SU-DHL-6 (cell line): ENCODE results near the gene HOMER2.

Source experiments
- H2AFZ ChIP-seq: fragments of 200-600 bp; sonication (generic); 2 replicates; pipeline ENCODE4 v1.6.1; 2014; ENCODE audit warnings: low read depth, mild to moderate bottlenecking, moderate library complexity, mixed read lengths, antibody characterized with exemption, low read length; ENCODE audit not compliant: severe bottlenecking
- H3F3A ChIP-seq: fragments of 200-600 bp; shearing (Covaris generic); 2 replicates; pipeline ENCODE4 v1.6.0; 2016; ENCODE audit warnings: antibody characterized with exemption, mild to moderate bottlenecking; ENCODE audit not compliant: insufficient read depth
- H3K27ac ChIP-seq: fragments of 200-600 bp; sonication (generic); 2 replicates; pipeline ENCODE4 v1.5.1; 2016; ENCODE audit warnings: low read depth, mild to moderate bottlenecking, low read length, moderate library complexity, mixed read lengths
- H3K27me3 ChIP-seq: fragments of 200-600 bp; sonication (generic), shearing (Covaris generic); 2 replicates; pipeline ENCODE4 v1.6.0; 2014; ENCODE audit warnings: mild to moderate bottlenecking, low read length
- H3K36me3 ChIP-seq: fragments of 200-600 bp; sonication (generic); 2 replicates; pipeline ENCODE4 v1.6.1; 2014; ENCODE audit warnings: mild to moderate bottlenecking, low read length, mixed read lengths
- H3K4me2 ChIP-seq: fragments of 300-600, 200-600 bp; shearing (Covaris generic), sonication (generic); 2 replicates; pipeline ENCODE4 v1.6.0; 2014; ENCODE audit warnings: low read length, low read depth, mild to moderate bottlenecking; ENCODE audit not compliant: poor library complexity, severe bottlenecking
- H3K4me3 ChIP-seq: fragments of 200-600 bp; sonication (generic); 2 replicates; pipeline ENCODE4 v1.5.1; 2014; ENCODE audit warnings: antibody characterized with exemption, low read length, mild to moderate bottlenecking, mixed read lengths; ENCODE audit not compliant: insufficient read depth, poor library complexity, severe bottlenecking
- H3K79me2 ChIP-seq: fragments of 200-600 bp; sonication (generic); 2 replicates; pipeline ENCODE4 v1.6.1; 2014; ENCODE audit warnings: mild to moderate bottlenecking, low read length, moderate library complexity; ENCODE audit not compliant: insufficient read depth
- H3K9ac ChIP-seq: fragments of 200-600 bp; sonication (generic); 2 replicates; pipeline ENCODE4 v1.7.0; 2014; ENCODE audit warnings: mild to moderate bottlenecking, low read length
- H3K9me2 ChIP-seq: fragments of 200-600 bp; sonication (generic); replicated peaks from 2 replicates; pipeline ENCODE4 v1.6.1; 2014; ENCODE audit warnings: low read length; ENCODE audit not compliant: insufficient read depth
- H3K9me3 ChIP-seq: fragments of 200-600 bp; sonication (generic); 2 replicates; pipeline ENCODE4 v1.6.1; 2014; ENCODE audit warnings: low read length, mixed read lengths; ENCODE audit not compliant: insufficient read depth
- H4K20me1 ChIP-seq: fragments of 200-600 bp; sonication (generic); 2 replicates; pipeline ENCODE4 v1.6.1; 2014; ENCODE audit warnings: low read depth, mild to moderate bottlenecking, antibody characterized with exemption, low read length, moderate library complexity, mixed read lengths
- EZH2phosphoT487 ChIP-seq: fragments of 200-600 bp; sonication (generic), shearing (Covaris generic); conservative IDR thresholded peaks from 2 replicates; pipeline ENCODE4 v1.6.1; 2018; ENCODE audit warnings: mild to moderate bottlenecking, antibody characterized with exemption, low read length, moderate library complexity, mixed read lengths
- TF ChIP-seq, protein P1 (sequence below): fragments of 200-600 bp; sonication (generic); IDR thresholded peaks from one replicate; pipeline ENCODE4 v1.5.1; 2017; ENCODE audit warnings: antibody characterized with exemption, mild to moderate bottlenecking, low read length, moderate library complexity; ENCODE audit not compliant: insufficient read depth, poor library complexity, severe bottlenecking

Gene HOMER2

DNA sequence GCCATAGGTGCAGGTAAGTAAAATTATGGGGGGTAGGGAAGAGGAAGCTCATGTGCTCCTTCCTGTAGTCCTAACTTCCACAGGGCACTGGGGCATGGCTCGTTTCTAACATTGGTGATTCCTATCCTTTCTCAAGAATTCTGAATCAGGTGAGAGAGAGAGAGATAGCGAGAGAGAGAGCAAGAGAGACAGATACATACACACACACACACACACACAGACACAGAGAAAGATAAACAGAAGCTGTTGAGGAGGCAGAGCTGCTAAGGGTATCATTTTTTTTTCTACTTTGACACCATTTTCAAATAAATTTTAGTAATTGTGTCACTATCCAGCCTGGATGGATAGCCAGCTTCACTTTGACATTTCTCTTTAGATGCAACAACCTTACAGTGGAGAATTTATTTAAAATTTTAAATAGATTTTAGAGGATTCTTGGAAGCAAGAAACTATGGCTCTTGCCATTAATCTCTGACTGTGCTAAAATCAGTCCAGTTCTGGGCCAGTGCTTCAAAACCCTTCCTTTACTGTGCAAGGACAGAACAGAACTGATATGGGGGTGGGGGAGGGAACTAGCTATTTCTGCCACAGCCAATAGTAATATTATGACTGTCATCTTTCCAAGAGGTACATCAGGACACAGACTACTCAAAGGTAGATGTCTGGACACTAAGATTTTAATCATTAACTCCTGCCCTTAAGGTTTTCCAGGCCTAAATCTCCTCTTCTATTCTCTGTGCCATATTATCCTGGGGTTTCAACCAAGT, 18.9 kb upstream of the HOMER2 start:
- Histone ChIP-seq H3K9ac (no peak overlapping the region), H3K9me2 (no peaks in the 10 kb centered on the region), H3K4me2 (no peak overlapping the region), H3K4me3 (no peak overlapping the region), H4K20me1 (no peaks in the 10 kb centered on the region), H3K79me2 (no peaks in the 10 kb centered on the region), H2AFZ (no peak overlapping the region), H3K27ac (no peak overlapping the region), H3K36me3 (no peaks in the 10 kb centered on the region), H3K27me3 (no peaks in the 10 kb centered on the region), H3F3A (no peaks in the 10 kb centered on the region), H3K9me3 (no peaks in the 10 kb centered on the region)
- no peak for TF ChIP-seq EZH2phosphoT487
- TF ChIP-seq, protein P1, sequence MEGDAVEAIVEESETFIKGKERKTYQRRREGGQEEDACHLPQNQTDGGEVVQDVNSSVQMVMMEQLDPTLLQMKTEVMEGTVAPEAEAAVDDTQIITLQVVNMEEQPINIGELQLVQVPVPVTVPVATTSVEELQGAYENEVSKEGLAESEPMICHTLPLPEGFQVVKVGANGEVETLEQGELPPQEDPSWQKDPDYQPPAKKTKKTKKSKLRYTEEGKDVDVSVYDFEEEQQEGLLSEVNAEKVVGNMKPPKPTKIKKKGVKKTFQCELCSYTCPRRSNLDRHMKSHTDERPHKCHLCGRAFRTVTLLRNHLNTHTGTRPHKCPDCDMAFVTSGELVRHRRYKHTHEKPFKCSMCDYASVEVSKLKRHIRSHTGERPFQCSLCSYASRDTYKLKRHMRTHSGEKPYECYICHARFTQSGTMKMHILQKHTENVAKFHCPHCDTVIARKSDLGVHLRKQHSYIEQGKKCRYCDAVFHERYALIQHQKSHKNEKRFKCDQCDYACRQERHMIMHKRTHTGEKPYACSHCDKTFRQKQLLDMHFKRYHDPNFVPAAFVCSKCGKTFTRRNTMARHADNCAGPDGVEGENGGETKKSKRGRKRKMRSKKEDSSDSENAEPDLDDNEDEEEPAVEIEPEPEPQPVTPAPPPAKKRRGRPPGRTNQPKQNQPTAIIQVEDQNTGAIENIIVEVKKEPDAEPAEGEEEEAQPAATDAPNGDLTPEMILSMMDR: no peak

DNA sequence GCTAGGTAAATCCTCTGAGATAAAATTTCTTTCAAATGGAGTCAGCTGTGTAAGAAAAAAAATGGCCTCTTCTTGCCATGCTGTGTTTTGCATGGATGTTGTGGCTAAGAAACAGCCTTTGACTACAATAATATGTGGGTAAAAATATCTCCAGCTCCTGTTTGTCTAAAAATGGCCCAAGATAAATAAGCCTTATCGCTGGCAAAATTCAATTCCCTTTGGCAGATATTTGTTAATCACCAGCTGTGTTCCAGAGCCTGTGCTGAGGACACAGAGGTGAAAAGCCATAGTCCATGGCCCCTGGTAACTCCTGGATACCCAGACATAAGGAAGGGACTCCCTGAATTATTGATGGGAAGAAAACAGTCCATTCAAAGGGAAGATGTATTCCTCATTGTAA, 18.2 kb upstream of the HOMER2 start:
- no peak overlapping the region for H3K4me3 ChIP-seq
- no peak overlapping the region for H3K27ac ChIP-seq
- no peaks in the 10 kb centered on the region for H3K79me2 ChIP-seq
- no peaks in the 10 kb centered on the region for H3K36me3 ChIP-seq
- H3K27me3 ChIP-seq: no peaks in the 10 kb centered on the region
- no peak overlapping the region for H2AFZ ChIP-seq
- H3K4me2 ChIP-seq: no peak overlapping the region
- H3F3A ChIP-seq: no peaks in the 10 kb centered on the region
- H3K9me3 ChIP-seq: no peaks in the 10 kb centered on the region
- TF ChIP-seq, protein P1: no peak
- TF ChIP-seq EZH2phosphoT487: no peak
- no peak overlapping the region for H3K9ac ChIP-seq
- no peaks in the 10 kb centered on the region for H4K20me1 ChIP-seq
- no peaks in the 10 kb centered on the region for H3K9me2 ChIP-seq

DNA sequence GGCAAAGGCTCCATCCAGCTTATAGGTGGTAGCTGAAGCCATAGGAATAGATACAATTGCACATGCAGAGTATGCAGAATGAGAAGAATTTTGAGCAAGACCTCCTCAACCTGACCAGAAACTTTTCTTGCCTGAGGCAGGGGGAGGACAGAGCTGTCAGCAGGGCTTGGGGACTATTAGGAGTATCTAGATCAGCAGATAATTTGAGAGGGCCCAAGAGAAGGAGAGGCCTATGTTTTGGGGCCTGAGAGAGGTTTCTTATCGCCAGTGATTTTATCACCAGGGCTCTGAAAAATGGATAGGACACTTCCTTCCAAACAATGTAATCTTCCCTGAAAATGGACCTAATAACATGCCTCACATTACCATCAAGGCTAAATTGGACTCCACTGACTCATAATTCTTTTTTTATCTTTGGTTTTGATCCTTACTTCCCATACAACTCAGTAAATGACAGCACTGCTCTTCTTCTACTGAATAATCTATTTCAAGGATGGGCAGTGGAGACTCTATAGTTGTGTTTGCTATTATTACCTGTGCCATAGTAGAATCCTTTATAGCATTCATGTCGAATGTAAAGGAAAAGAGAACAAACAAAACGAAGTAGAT, 17.7 kb upstream of the HOMER2 start:
- H3K9me2 ChIP-seq: no peaks in the 10 kb centered on the region
- H3K9me3 ChIP-seq: no peaks in the 10 kb centered on the region
- TF ChIP-seq, protein P1: no peak
- TF ChIP-seq EZH2phosphoT487: no peak
- H3K4me3 ChIP-seq: no peak overlapping the region
- H3F3A ChIP-seq: no peaks in the 10 kb centered on the region
- H3K79me2 ChIP-seq: no peaks in the 10 kb centered on the region
- no peaks in the 10 kb centered on the region for H3K27me3 ChIP-seq
- no peak overlapping the region for H3K27ac ChIP-seq
- no peak overlapping the region for H3K9ac ChIP-seq
- no peaks in the 10 kb centered on the region for H4K20me1 ChIP-seq
- H3K36me3 ChIP-seq: no peaks in the 10 kb centered on the region
- no peak overlapping the region for H2AFZ ChIP-seq
- H3K4me2 ChIP-seq: no peak overlapping the region
